PC-3 (cell line): ENCODE results near the gene AKR7A2. TPM values are rescaled to one million over a fixed set of nuclear protein-coding genes. Genes with fewer than 3 reads are reported as not detected.
"Not testable (repeated sequence)": the region's sequence is repeated elsewhere in the genome, so short reads cannot be mapped to it uniquely, and the experiment has no call there.

ENCODE experiments used
- ATAC-seq: fragments of 200-7000 bp; cut with Tn5 transposase; 2 replicates; pipeline ENCODE4 v1.9.1; 2020; ENCODE audit warnings: mild to moderate bottlenecking, moderate library complexity
- BruUV-seq: library from RNA; stranded (reverse); fragments of 400-500 nt; replicated peaks from 2 replicates; lab custom pipeline; 2021; lab: Mats Ljungman, UMichigan
- CTCF ChIA-PET: fragments of 300-600 bp; sonication (Branson Sonifier 250); formaldehyde crosslinking; loops from one replicate; lab custom pipeline; 2022; ENCODE audit warnings: antibody characterized with exemption; lab: Charles Lee
- POLR2A ChIA-PET: fragments of 300-600 bp; sonication (Branson Sonifier 250); formaldehyde crosslinking; loops from one replicate; lab custom pipeline; 2022; ENCODE audit warnings: antibody characterized with exemption; ENCODE audit not compliant: unreplicated experiment; lab: Charles Lee
- DNase-seq: peaks from one replicate; pipeline ENCODE4 v3.0.0-alpha.2; 2015
- H2AFZ ChIP-seq: fragments of 300-600 bp; sonication (generic); 2 replicates; pipeline ENCODE4 v1.6.0; 2016; ENCODE audit warnings: antibody characterized with exemption, low read length
- H3F3A ChIP-seq: fragments of 300-600 bp; sonication (generic); one replicate; pipeline ENCODE4 v1.6.0; 2017; ENCODE audit warnings: antibody characterized with exemption, low read length, control low read depth, mild to moderate bottlenecking; ENCODE audit not compliant: unreplicated experiment
- H3K27ac ChIP-seq: fragments of 300-600 bp; sonication (generic); 2 replicates; pipeline ENCODE4 v1.5.1; 2016; ENCODE audit warnings: mild to moderate bottlenecking, low read length
- H3K27me3 ChIP-seq: fragments of 300-600 bp; sonication (generic); 2 replicates; pipeline ENCODE4 v1.6.1; 2016; ENCODE audit warnings: low read length, mixed read lengths
- H3K36me3 ChIP-seq: fragments of 300-600 bp; sonication (generic); 2 replicates; pipeline ENCODE4 v1.6.1; 2016; ENCODE audit warnings: low read depth, mixed run types, low read length, mixed read lengths
- H3K4me1 ChIP-seq: fragments of 300-600 bp; sonication (generic); 2 replicates; pipeline ENCODE4 v1.5.1; 2016; ENCODE audit warnings: low read length; ENCODE audit not compliant: insufficient read depth
- H3K4me2 ChIP-seq: fragments of 300-600 bp; sonication (generic); 2 replicates; pipeline ENCODE4 v1.6.0; 2016; ENCODE audit warnings: low read length
- H3K4me3 ChIP-seq: fragments of 300-600 bp; sonication (generic); 2 replicates; pipeline ENCODE4 v1.5.1; 2016; ENCODE audit warnings: mild to moderate bottlenecking, low read length, mixed read lengths
- H3K79me2 ChIP-seq: fragments of 300-600 bp; sonication (generic); 2 replicates; pipeline ENCODE4 v1.6.1; 2017; ENCODE audit warnings: low read length, mixed read lengths
- H3K9ac ChIP-seq: fragments of 300-600 bp; sonication (generic); 2 replicates; pipeline ENCODE4 v1.6.0; 2016; ENCODE audit warnings: mild to moderate bottlenecking, low read length
- H3K9me2 ChIP-seq: fragments of 300-600 bp; sonication (generic); replicated peaks from 2 replicates; pipeline ENCODE4 v1.6.1; 2016; ENCODE audit warnings: mixed run types, low read length, mixed read lengths
- H3K9me3 ChIP-seq: fragments of 300-600 bp; sonication (generic); 2 replicates; pipeline ENCODE4 v1.6.1; 2016; ENCODE audit warnings: low read length, mixed read lengths
- H4K20me1 ChIP-seq: fragments of 300-600 bp; sonication (generic); 2 replicates; pipeline ENCODE4 v1.6.1; 2016; ENCODE audit warnings: low read length, mixed read lengths
- CTCF ChIP-seq: fragments of 300-600 bp; sonication (generic); conservative IDR thresholded peaks from 2 replicates; pipeline ENCODE4 v1.5.1; 2017; ENCODE audit warnings: antibody characterized with exemption, low read depth, mild to moderate bottlenecking, low read length
- EZH2 ChIP-seq: fragments of 300-600 bp; sonication (generic); IDR thresholded peaks from one replicate; pipeline ENCODE4 v1.6.1; 2017; ENCODE audit warnings: antibody characterized with exemption, mild to moderate bottlenecking, low read length; ENCODE audit not compliant: unreplicated experiment
- EZH2phosphoT487 ChIP-seq: fragments of 300-600 bp; sonication (generic); IDR thresholded peaks from 2 replicates; pipeline ENCODE4 v1.6.1; 2018; ENCODE audit warnings: mild to moderate bottlenecking, antibody characterized with exemption, low read length, borderline replicate concordance
- intact Hi-C: fragments of 100-400 bp; cut with micrococcal nuclease; formaldehyde crosslinking; loops from 2 replicates; pipeline ENCODE4 v1.9.0; 2023
- total RNA-seq: library from RNA; depleted of rRNA; stranded (reverse); fragments of >200 nt; gene quantifications from 2 replicates; pipeline ENCODE4 v1.2.3, GENCODE V29; 2014

Gene AKR7A2
- total RNA-seq, 1 experiment from 2014 or later = 63.3 TPM

- no peak overlapping the region for H2AFZ ChIP-seq
- ChIA-PET POLR2A (no interaction called here), CTCF (no interaction called here)
- H3F3A ChIP-seq = no peaks in the 10 kb centered on the region
- H3K9me3 ChIP-seq = no peaks in the 10 kb centered on the region
- H3K79me2 ChIP-seq = peaks cover 36% of the 10 kb centered on the region
- no peak for DNase-seq
- H3K27ac ChIP-seq = no peak overlapping the region
- H3K9ac ChIP-seq = no peak overlapping the region
- BruUV-seq = no TSS peak
- H4K20me1 ChIP-seq = peaks cover 22% of the 10 kb centered on the region
- H3K4me2 ChIP-seq = no peak overlapping the region
- TF ChIP-seq EZH2 (no peak), EZH2phosphoT487 (no peak), CTCF (no peak)
- no peak for ATAC-seq
- no peaks in the 10 kb centered on the region for H3K27me3 ChIP-seq
- intact Hi-C loops = no loop called here
- H3K9me2 ChIP-seq = no peaks in the 10 kb centered on the region
- H3K4me1 ChIP-seq = peaks cover 15% of the 10 kb centered on the region
- H3K36me3 ChIP-seq = peaks cover 58% of the 10 kb centered on the region
- no peak overlapping the region for H3K4me3 ChIP-seq
Observed at GRCh38 chr1:19257178-19257914, 54.6 kb downstream of the AKR7A2 start.

GRCh38 chr1:19256301-19256700 lies 55.6 kb downstream of the AKR7A2 start:
- POLR2A ChIA-PET = interaction anchor here (0.6 kb wide), 1 partner anchor 53 kb away, joined by 3 read pairs; no protein-coding TSS in a partner anchor
- DNase-seq, ATAC-seq, H3F3A ChIP-seq, BruUV-seq, H3K9ac ChIP-seq, H2AFZ ChIP-seq, H3K27ac ChIP-seq, H3K4me2 ChIP-seq, H3K4me3 ChIP-seq, CTCF ChIA-PET, intact Hi-C loops, H3K9me2 ChIP-seq, H3K9me3 ChIP-seq, H3K27me3 ChIP-seq: not testable (repeated sequence)
- H3K36me3 ChIP-seq = peaks cover 58% of the 10 kb centered on the region
- H4K20me1 ChIP-seq = peaks cover 22% of the 10 kb centered on the region
- peaks cover 15% of the 10 kb centered on the region for H3K4me1 ChIP-seq
- peaks cover 46% of the 10 kb centered on the region for H3K79me2 ChIP-seq

- Histone ChIP-seq H3K36me3 (peaks cover 58% of the 10 kb centered on the region), H3K79me2 (peaks cover 57% of the 10 kb centered on the region), H3K4me3 (no peak overlapping the region), H3K27ac (no peak overlapping the region), H3K9me3 (no peaks in the 10 kb centered on the region), H3F3A (no peaks in the 10 kb centered on the region), H2AFZ (no peak overlapping the region), H3K9me2 (no peaks in the 10 kb centered on the region), H3K9ac (no peak overlapping the region), H3K4me1 (peaks cover 18% of the 10 kb centered on the region), H4K20me1 (peaks cover 25% of the 10 kb centered on the region), H3K27me3 (no peaks in the 10 kb centered on the region), H3K4me2 (no peak overlapping the region)
- ATAC-seq (no peak), DNase-seq (no peak)
- POLR2A ChIA-PET = no interaction called here
- intact Hi-C loops = no loop called here
- TF ChIP-seq EZH2 = no peak
- no peak for TF ChIP-seq EZH2phosphoT487
- no peak for TF ChIP-seq CTCF
- no TSS peak for BruUV-seq
- CTCF ChIA-PET = no interaction called here
Observed at GRCh38 chr1:19255288-19255687, 56.7 kb downstream of the AKR7A2 start.
